ENCODE results near the gene ANKRD13A. TPM values are rescaled to one million over a fixed set of nuclear protein-coding genes. Genes with fewer than 3 reads are reported as not detected.
"Not testable (repeated sequence)": the region's sequence is repeated elsewhere in the genome, so short reads cannot be mapped to it uniquely, and the experiment has no call there.

ANKRD13A gene
- total RNA-seq, 1 donor from 2014 or later: 16.6 TPM

GRCh38 chr12:110005319-110005973, 6.2 kb downstream of the ANKRD13A start:
- ATAC-seq: no peak
- no peak for DNase-seq (ENCODE audit: low spot score)

- DNase-seq (ENCODE audit: low spot score) (no peak), ATAC-seq (no peak)
These were observed 6.9 kb downstream of the ANKRD13A start for GRCh38 chr12:110006115-110006514.

GRCh38 chr12:110007881-110008280, 8.7 kb downstream of the ANKRD13A start:
- ATAC-seq: no peak

GRCh38 chr12:110008681-110009398, 9.6 kb downstream of the ANKRD13A start:
- not testable (repeated sequence) for DNase-seq (ENCODE audit: low spot score); ATAC-seq

More at GRCh38 chr12:110007881-110008280, 8.7 kb downstream of the ANKRD13A start:
- no peak for DNase-seq (ENCODE audit: low spot score)

GRCh38 chr12:110010853-110011723, 11.9 kb downstream of the ANKRD13A start:
- ATAC-seq (no peak), DNase-seq (ENCODE audit: low spot score) (no peak)

- ATAC-seq (peak; percentile 93), DNase-seq (ENCODE audit: low spot score) (peak; percentile 84)
These were observed 12.9 kb downstream of the ANKRD13A start for GRCh38 chr12:110012137-110012536.

GRCh38 chr12:110012659-110013058, 13.4 kb downstream of the ANKRD13A start:
- ATAC-seq (peak; percentile 53), DNase-seq (ENCODE audit: low spot score) (no peak)

GRCh38 chr12:110015132-110015531, 15.9 kb downstream of the ANKRD13A start:
- DNase-seq (ENCODE audit: low spot score) (no peak), ATAC-seq (no peak)

GRCh38 chr12:110020956-110021355, 21.7 kb downstream of the ANKRD13A start:
- no peak for DNase-seq (ENCODE audit: low spot score)
- ATAC-seq: no peak

- ATAC-seq (peak; percentile 78), DNase-seq (ENCODE audit: low spot score) (no peak)
These were observed 24.1 kb downstream of the ANKRD13A start for GRCh38 chr12:110023059-110023980.

- ATAC-seq (no peak), DNase-seq (ENCODE audit: low spot score) (no peak)
These were observed 24.8 kb downstream of the ANKRD13A start for GRCh38 chr12:110024051-110024450.

- DNase-seq (ENCODE audit: low spot score): no peak
- ATAC-seq: no peak
These were observed 29.1 kb downstream of the ANKRD13A start for GRCh38 chr12:110028323-110028722.

GRCh38 chr12:110029290-110029815, 30.1 kb downstream of the ANKRD13A start:
- DNase-seq (ENCODE audit: low spot score) (no peak), ATAC-seq (no peak)

GRCh38 chr12:110033888-110034287, 34.7 kb downstream of the ANKRD13A start:
- DNase-seq (ENCODE audit: low spot score): no peak
- ATAC-seq: no peak

- ATAC-seq (no peak), DNase-seq (ENCODE audit: low spot score) (no peak)
These were observed 36.4 kb downstream of the ANKRD13A start for GRCh38 chr12:110035534-110036104.

GRCh38 chr12:110037315-110037714, 38.1 kb downstream of the ANKRD13A start:
- no peak for DNase-seq (ENCODE audit: low spot score)
- ATAC-seq: no peak

GRCh38 chr12:110038741-110039084, 39.5 kb downstream of the ANKRD13A start:
- ATAC-seq (no peak), DNase-seq (ENCODE audit: low spot score) (no peak)

- DNase-seq (ENCODE audit: low spot score): no peak
- peak; percentile 28 for ATAC-seq
These were observed 40.0 kb downstream of the ANKRD13A start for GRCh38 chr12:110039085-110039807.

GRCh38 chr12:110042264-110042663, 43.0 kb downstream of the ANKRD13A start:
- ATAC-seq (peak; percentile 84), DNase-seq (ENCODE audit: low spot score) (peak; percentile 79)

Measured in left lobe of liver (tissue), 2 donors.